IPS-18a (cell line): ENCODE data around the gene MORF4L1.
"Not testable (repeated sequence)": the region's sequence is repeated elsewhere in the genome, so short reads cannot be mapped to it uniquely, and the experiment has no call there.

Experiments used
- H3K27ac ChIP-seq: one replicate; pipeline ENCODE4 v1.5.1; 2013; ENCODE audit warnings: low read length
- H3K27me3 ChIP-seq: one replicate; pipeline ENCODE4 v1.6.1; 2013; ENCODE audit warnings: mild to moderate bottlenecking, low read length; ENCODE audit not compliant: control insufficient read depth, insufficient read depth
- H3K36me3 ChIP-seq: one replicate; pipeline ENCODE4 v1.6.1; 2013; ENCODE audit warnings: low read depth, low read length; ENCODE audit not compliant: control insufficient read depth
- H3K4me1 ChIP-seq: one replicate; pipeline ENCODE4 v1.6.1; 2013; ENCODE audit warnings: low read depth, low read length; ENCODE audit not compliant: control insufficient read depth
- H3K4me3 ChIP-seq: one replicate; pipeline ENCODE4 v1.5.1; 2013; ENCODE audit warnings: low read length
- H3K9ac ChIP-seq: one replicate; pipeline ENCODE4 v1.6.1; 2013; ENCODE audit warnings: mild to moderate bottlenecking, low read length, moderate library complexity
- H3K9me3 ChIP-seq: one replicate; pipeline ENCODE4 v1.6.1; 2013; ENCODE audit warnings: low read depth, low read length; ENCODE audit not compliant: control insufficient read depth

The MORF4L1 gene, protein sequence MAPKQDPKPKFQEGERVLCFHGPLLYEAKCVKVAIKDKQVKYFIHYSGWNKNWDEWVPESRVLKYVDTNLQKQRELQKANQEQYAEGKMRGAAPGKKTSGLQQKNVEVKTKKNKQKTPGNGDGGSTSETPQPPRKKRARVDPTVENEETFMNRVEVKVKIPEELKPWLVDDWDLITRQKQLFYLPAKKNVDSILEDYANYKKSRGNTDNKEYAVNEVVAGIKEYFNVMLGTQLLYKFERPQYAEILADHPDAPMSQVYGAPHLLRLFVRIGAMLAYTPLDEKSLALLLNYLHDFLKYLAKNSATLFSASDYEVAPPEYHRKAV

DNA sequence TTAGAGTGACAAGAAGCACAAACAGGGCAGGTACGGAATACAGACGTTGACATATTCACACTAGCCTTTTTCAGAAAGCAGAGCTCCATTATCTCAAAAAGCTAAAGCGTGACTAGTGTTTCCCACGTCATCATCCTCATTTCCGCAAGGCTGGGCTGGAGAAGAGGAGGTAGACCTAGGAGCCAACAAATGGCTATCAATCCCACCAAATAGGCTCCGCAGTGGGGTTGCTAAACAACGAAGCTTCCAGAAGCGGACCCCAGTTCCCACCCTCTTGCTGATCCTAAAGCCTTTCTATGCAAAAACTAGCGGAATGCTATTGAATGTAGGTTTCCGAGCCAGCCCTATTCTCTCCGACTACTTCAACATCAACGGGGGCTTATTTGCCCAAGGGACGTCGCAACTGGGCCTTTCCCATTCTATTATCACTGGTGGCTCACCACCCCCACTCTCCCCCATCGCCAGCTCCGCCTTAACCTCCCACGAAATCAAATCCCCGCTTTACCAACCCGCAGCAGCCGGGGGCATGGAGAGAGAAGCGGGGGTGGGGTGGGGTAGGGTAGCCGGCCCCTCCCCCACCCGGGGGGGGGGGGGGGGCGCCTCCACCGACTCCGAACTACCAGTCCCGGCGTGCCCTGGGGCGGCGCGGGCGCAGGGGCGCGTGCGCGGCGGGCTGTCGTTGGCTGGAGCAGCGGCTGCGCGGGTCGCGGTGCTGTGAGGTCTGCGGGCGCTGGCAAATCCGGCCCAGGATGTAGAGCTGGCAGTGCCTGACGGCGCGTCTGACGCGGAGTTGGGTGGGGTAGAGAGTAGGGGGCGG lies at the start of gene MORF4L1:
TSS of gene MORF4L1 (plus strand) at position 736 of the 817 bp plus-strand sequence. CDS start 128 bp downstream, outside the sequence.
- Histone ChIP-seq H3K4me1 (peaks cover 21% of the 10 kb centered on the region), H3K9ac (peak within 1 kb of the TSS; percentile 100), H3K36me3 (no peaks in the 10 kb centered on the region), H3K27me3 (no peaks in the 10 kb centered on the region), H3K4me3 (peak within 1 kb of the TSS; percentile 95), H3K9me3 (no peaks in the 10 kb centered on the region), H3K27ac (peak within 1 kb of the TSS; percentile 99)

DNA sequence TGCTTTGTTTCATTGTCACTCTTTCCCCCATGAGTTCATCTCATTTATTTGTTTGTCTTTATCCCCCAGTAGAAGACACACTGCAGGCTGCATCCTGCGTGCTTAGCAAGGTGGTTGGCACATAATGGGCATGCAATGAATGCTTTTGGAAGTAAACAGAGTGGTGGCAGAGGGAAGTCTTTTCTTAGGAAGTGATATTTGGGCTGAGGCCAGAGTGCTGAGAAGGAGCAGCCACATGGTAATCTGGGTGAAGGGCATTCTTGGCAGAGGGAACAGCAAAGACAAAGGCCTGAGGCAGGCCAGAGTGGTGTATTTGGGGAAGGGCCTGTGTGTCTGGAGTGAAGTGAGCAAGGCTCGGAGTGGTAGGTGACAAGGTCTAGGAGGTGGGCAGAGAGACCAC lies 43.8 kb upstream of the MORF4L1 start:
- no peak overlapping the region for H3K4me3 ChIP-seq
- no peaks in the 10 kb centered on the region for H3K4me1 ChIP-seq
- H3K36me3 ChIP-seq = no peaks in the 10 kb centered on the region
- H3K9ac ChIP-seq = no peak overlapping the region
- no peaks in the 10 kb centered on the region for H3K27me3 ChIP-seq
- no peak overlapping the region for H3K27ac ChIP-seq
- no peaks in the 10 kb centered on the region for H3K9me3 ChIP-seq

DNA sequence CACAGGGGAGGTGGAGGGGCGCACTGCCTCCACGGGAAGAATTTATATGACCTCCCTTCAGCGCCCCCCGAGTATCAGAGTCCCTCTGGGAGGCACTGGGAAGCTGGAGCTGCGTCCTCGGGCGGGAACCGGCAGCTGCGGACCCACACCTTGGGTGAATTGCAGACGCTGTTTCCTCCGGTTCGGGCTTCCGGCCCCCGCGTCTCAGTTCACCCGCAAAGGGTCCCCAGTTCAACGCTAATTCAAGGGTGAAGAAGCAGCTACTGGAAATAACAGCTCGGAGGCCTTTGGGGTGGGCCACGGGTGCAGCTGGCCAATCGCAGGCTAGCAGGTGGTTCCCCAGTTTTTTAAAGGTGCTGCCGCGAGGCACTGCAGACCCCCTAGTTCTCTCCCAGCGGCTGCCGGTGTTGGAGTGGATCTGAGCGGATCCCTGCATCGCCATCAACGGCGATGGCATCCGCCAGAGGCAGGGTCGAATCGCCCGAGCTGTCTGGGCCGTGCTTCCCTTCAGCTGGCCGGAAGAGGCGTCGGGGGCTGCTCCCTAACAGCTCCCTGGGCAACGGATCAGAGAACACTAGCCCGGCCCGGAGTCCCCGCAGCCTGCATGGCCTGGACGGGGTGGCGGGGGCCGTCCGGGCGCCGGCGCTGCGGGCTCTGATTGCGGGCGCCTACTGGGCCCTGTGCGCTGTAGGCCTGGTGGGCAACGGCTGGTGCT lies 42.0 kb upstream of the MORF4L1 start:
- H3K27me3 ChIP-seq = no peaks in the 10 kb centered on the region
- no peak overlapping the region for H3K9ac ChIP-seq
- no peaks in the 10 kb centered on the region for H3K36me3 ChIP-seq
- no peaks in the 10 kb centered on the region for H3K9me3 ChIP-seq
- H3K27ac ChIP-seq = no peak overlapping the region
- H3K4me3 ChIP-seq = no peak overlapping the region
- no peaks in the 10 kb centered on the region for H3K4me1 ChIP-seq

DNA sequence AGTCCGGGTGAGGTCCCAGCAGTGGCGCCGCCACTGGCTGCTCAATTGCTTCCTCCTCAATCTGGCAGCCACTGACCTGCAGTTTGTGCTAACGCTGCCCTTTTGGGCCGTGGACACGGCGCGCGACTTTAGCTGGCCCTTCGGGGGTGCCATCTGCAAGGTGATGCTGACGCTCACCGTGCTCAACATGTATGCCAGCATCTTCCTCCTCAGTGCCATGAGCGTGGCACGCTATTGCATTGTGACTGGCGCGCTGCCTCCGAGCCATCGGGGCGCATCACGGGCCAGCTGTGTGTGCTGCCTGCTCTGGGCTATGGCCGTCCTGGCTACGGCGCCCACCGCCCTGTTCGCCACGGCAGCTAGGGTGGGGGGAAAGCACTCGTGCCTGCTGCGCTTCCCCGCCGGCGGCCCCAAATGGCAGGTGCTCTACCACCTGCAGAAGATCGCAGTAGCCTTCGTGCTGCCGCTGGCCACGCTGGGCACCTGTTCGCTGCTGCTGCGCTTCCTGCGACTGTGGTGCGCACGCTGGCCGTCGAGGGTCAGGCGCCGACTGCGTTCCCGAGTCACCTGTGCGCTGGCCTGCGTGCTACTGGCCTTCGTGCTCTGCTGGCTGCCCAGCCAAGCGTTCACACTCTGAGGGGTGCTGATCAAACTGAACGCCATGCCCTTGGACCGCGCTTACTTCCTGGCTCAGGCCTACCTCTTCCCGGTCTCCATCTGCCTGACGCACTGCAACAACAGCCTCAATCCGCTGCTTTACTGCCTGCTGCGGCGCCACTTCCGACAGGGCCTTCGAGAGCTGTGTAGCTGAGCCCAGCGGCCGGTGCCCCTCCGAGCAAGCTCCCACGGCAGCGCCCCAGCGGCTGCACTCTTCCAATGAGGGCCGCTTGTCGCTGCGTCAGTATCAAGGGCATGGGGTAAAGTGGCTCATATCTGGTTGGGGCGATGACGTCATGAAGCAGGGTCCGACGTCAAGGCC lies 41.2 kb upstream of the MORF4L1 start:
- H3K36me3 ChIP-seq = no peaks in the 10 kb centered on the region
- no peak overlapping the region for H3K9ac ChIP-seq
- no peaks in the 10 kb centered on the region for H3K27me3 ChIP-seq
- no peak overlapping the region for H3K4me3 ChIP-seq
- no peak overlapping the region for H3K27ac ChIP-seq
- H3K4me1 ChIP-seq = no peaks in the 10 kb centered on the region
- H3K9me3 ChIP-seq = no peaks in the 10 kb centered on the region

DNA sequence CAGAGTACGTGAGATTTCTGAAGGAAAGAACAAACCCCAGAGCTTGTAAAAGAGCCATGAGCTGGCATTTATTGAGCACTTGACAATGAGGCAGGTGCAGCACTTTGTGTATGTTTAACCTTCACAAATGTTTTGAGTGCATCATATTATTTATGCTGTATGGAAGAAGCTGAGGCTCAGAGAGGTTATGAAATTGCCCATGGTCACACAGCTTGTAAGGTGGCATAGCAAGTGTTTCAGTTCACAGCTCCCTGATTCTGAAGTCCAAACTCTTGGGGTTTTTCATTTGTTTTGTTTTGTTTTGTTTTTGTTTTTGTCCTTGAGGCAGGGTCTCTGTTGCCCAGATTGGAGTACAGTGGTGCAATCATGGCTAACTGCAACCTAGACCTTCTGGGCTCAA lies 36.4 kb upstream of the MORF4L1 start:
- Histone ChIP-seq H3K4me3 (no peak overlapping the region), H3K27ac (no peak overlapping the region), H3K4me1 (no peaks in the 10 kb centered on the region), H3K9me3 (no peaks in the 10 kb centered on the region), H3K9ac (no peak overlapping the region), H3K27me3 (no peaks in the 10 kb centered on the region), H3K36me3 (no peaks in the 10 kb centered on the region)

DNA sequence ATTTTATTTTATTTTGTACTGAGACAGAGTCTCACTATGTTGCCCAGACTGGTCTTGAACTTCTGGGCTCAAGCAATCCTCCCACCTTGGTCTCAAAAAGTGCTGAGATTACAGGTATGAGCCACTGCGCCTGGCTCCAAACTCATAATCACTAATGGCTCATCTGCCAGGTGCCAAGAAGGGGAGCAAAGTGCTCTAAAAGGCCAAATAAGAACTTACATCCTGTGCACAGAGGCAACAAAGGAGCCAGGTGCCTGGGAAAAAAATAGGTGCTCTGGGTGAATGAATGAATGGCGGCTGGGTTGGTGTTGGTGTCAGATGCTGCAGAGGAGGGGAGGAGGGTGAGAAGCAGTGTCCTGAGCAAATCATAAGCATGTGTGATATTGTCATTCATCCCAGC lies 35.6 kb upstream of the MORF4L1 start:
- Histone ChIP-seq H3K4me3 (no peak overlapping the region), H3K36me3 (no peaks in the 10 kb centered on the region), H3K27ac (no peak overlapping the region), H3K9ac (no peak overlapping the region), H3K27me3 (no peaks in the 10 kb centered on the region), H3K9me3 (no peaks in the 10 kb centered on the region), H3K4me1 (no peaks in the 10 kb centered on the region)

DNA sequence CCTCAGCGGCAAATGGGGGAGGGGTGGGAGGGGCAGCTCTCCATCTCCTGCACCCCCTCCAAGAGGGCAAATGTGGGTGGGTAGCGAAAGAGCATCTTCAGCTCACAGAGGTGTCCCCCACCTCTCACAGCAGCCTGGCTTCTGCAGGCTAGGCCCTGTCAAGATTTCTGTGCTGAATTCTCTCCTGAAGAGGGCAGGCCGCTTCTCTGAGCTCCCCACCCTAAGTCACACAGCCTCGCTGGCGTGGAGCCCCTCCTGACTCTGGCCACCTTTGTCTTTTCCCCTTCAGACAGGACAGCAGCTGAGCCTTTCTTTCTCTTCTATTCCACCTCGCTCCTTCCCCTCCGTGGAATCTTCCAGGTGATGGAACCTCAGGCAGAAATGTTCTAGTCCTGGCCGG lies 35.1 kb upstream of the MORF4L1 start:
- H3K27ac ChIP-seq = no peak overlapping the region
- no peaks in the 10 kb centered on the region for H3K9me3 ChIP-seq
- H3K4me1 ChIP-seq = no peaks in the 10 kb centered on the region

DNA sequence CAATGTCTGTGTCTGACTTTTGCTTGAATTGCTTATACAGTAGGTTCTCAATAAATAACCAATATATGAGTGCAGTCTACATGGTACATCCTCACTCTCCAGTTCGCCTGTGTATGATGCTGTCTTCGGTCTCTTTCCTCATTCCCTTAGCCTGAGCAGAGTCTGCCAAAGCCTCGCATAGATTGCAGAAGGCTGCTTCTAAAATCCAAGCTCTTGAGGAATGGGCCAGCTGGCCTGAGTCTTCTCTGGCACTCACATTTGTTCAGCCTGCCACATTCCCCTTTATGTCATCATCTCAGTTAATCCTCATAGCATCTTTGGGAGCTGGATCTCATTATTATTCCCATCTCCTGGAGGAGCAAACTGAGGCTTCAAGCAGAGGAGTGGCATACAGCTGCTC lies 34.2 kb upstream of the MORF4L1 start:
- Histone ChIP-seq H3K9ac (no peak overlapping the region), H3K27me3 (no peaks in the 10 kb centered on the region), H3K9me3 (no peaks in the 10 kb centered on the region), H3K4me3 (no peak overlapping the region), H3K27ac (no peak overlapping the region), H3K4me1 (no peaks in the 10 kb centered on the region), H3K36me3 (no peaks in the 10 kb centered on the region)

More for the DNA sequence above, 35.1 kb upstream of the MORF4L1 start:
- Histone ChIP-seq H3K4me3 (no peak overlapping the region), H3K27me3 (no peaks in the 10 kb centered on the region), H3K36me3 (no peaks in the 10 kb centered on the region), H3K9ac (no peak overlapping the region)

DNA sequence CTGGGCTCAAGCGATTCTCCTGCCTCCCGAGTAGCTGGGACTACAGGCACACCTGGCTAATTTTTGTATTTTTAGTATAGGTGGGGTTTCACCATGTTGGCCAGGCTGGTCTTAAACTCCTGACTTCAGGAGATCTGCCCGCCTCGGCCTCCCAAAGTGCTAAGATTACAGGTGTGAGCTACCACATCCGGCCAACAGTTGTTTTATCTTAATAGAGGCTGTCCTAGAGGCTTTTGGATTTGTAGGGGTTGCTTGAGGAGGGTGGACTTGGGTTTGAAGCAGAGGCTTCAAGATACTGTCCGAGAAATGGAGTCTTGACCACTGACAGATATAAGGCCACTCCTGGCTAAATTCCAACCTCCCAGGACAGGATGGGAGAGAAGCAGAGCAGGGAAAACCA lies 33.5 kb upstream of the MORF4L1 start:
- not testable (repeated sequence) for H3K27ac ChIP-seq, H3K36me3 ChIP-seq, H3K27me3 ChIP-seq, H3K9me3 ChIP-seq, H3K4me3 ChIP-seq, H3K4me1 ChIP-seq, H3K9ac ChIP-seq

DNA sequence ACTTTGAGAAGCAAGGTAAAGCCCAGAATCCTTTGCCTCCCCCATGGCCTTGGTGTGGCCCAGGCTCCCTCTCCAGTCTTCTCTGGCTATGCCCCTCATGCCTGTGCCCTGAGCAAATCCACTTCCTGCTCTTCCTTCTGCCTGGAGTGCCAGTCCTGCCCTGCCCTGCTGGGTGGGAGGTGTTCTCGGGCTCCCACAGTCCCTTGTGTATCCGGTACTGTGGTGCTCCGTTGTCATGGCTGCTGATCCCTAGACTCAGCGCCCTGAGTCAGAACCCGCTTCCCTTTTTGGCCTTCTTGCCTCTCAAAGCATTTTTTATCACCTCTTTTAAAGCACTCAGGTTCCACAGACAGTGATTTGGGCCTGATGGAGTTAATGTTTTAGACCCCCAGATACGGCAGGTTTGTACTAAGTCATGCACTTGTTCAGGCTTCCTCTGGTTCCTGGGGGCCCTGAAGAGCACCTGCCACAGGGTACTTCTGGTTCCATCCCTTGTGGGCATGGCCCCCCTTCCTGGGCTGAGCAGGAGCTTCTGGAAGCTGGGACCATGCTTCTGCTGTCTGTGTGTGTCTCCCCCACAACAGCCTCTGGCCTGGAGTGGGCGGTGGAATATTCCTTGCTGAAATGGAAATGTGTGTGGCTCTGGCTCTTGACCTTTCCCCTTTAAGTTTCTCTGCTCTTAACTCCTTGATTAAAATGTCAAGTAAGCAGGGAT lies 31.9 kb upstream of the MORF4L1 start:
- no peak overlapping the region for H3K9ac ChIP-seq

More for the DNA sequence above, 31.9 kb upstream of the MORF4L1 start:
- H3K27me3 ChIP-seq = no peaks in the 10 kb centered on the region
- no peaks in the 10 kb centered on the region for H3K9me3 ChIP-seq
- H3K4me1 ChIP-seq = no peaks in the 10 kb centered on the region
- H3K4me3 ChIP-seq = no peak overlapping the region
- no peaks in the 10 kb centered on the region for H3K36me3 ChIP-seq
- H3K27ac ChIP-seq = no peak overlapping the region
